Measurements from ENCODE around the gene ORC1.

The ORC1 gene

GRCh38 chr1:52328615-52329014 lies 75.6 kb downstream of the ORC1 start:
- no peak for TF ChIP-seq CTCF (IDR thresholded peaks at IDR 0.05; ENCODE audit: low read depth, low read length)
- Histone ChIP-seq H3K36me3 (no peaks in the 10 kb centered on the region), H3K27me3 (ENCODE audit: insufficient read depth, low read depth, severe bottlenecking) (no peaks in the 10 kb centered on the region), H3K9me3 (ENCODE audit: severe bottlenecking) (no peaks in the 10 kb centered on the region), H3K4me3 (ENCODE audit: low read depth, low read length) (no peak overlapping the region), H3K27ac (no peak overlapping the region)
- no peak for DNase-seq

GRCh38 chr1:52325786-52326185 lies 78.4 kb downstream of the ORC1 start:
- Histone ChIP-seq H3K9me3 (ENCODE audit: severe bottlenecking) (no peaks in the 10 kb centered on the region), H3K36me3 (no peaks in the 10 kb centered on the region), H3K27ac (no peak overlapping the region), H3K4me3 (ENCODE audit: low read depth, low read length) (no peak overlapping the region), H3K27me3 (ENCODE audit: insufficient read depth, low read depth, severe bottlenecking) (no peaks in the 10 kb centered on the region)
- TF ChIP-seq CTCF (IDR thresholded peaks at IDR 0.05; ENCODE audit: low read depth, low read length): no peak
- DNase-seq: no peak

DNA sequence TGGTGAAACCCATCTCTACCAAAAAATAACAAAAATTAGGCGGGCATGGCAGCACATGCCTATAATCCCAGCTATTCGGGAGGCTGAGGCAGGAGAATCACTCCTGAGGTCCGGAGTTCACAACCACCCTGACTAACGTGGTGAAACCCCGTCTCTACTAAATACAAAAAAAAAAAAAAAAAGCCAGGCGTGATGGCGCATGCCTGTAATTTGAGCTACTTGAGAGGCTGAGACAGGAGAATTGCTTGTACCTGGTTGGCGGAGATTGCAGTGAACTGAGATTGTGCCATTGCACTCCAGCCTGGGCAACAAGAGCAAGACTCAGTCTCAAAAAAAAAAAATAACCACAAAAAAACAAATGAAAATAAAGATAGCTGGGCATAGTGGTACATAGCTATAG lies 80.5 kb downstream of the ORC1 start:
- no peak for TF ChIP-seq CTCF (IDR thresholded peaks at IDR 0.05; ENCODE audit: low read depth, low read length)
- Histone ChIP-seq H3K4me3 (ENCODE audit: low read depth, low read length) (no peak overlapping the region), H3K9me3 (ENCODE audit: severe bottlenecking) (no peaks in the 10 kb centered on the region), H3K27ac (no peak overlapping the region), H3K36me3 (no peaks in the 10 kb centered on the region), H3K27me3 (ENCODE audit: insufficient read depth, low read depth, severe bottlenecking) (no peaks in the 10 kb centered on the region)
- no peak for DNase-seq

All from WERI-Rb-1 (cell line).